Fibroblast of lung (primary cell): ENCODE data around the gene PODN. TPM values are rescaled to one million over a fixed set of nuclear protein-coding genes. Genes with fewer than 3 reads are reported as not detected.

ENCODE experiments used
- DNase-seq, 2 donors: peaks; one replicate each; pipeline versions ENCODE4 v3.0.0 to v3.0.0-alpha.2; 2010; ENCODE audit warnings: low read depth in 2 of 2
- H2AFZ ChIP-seq: 2 replicates; pipeline ENCODE4 v1.5.1; 2012; ENCODE audit warnings: low read length, control low read depth, inconsistent platforms
- H3K27ac ChIP-seq: 2 replicates; pipeline ENCODE4 v1.5.1; 2011; ENCODE audit warnings: low read length, control low read depth; ENCODE audit not compliant: insufficient read depth
- H3K27me3 ChIP-seq: 2 replicates; pipeline ENCODE4 v1.5.1; 2011; ENCODE audit warnings: mild to moderate bottlenecking, low read length; ENCODE audit not compliant: control insufficient read depth, insufficient read depth
- H3K36me3 ChIP-seq: 2 replicates; pipeline ENCODE4 v1.5.1; 2011; ENCODE audit warnings: low read length; ENCODE audit not compliant: control insufficient read depth, insufficient read depth
- H3K4me1 ChIP-seq: 2 replicates; pipeline ENCODE4 v1.5.1; 2011; ENCODE audit warnings: low read length; ENCODE audit not compliant: control insufficient read depth, insufficient read depth; ENCODE audit errors: extremely low read depth
- H3K4me2 ChIP-seq: 2 replicates; pipeline ENCODE4 v1.5.1; 2011; ENCODE audit warnings: low read length, control low read depth; ENCODE audit not compliant: insufficient read depth; ENCODE audit errors: extremely low read depth
- H3K4me3 ChIP-seq, 4 experiments: fragments of 200-600 bp in 1 of 4; sonication (generic) in 1 of 4; replicated peaks in 1 of 4; 2 replicates each; pipeline ENCODE4 v1.5.1; 2011 to 2016; ENCODE audit warnings: low read length in 4 of 4, low read depth in 3 of 4, mild to moderate bottlenecking in 3 of 4, control low read depth in 2 of 4, inconsistent platforms in 1 of 4, mixed read lengths in 1 of 4; ENCODE audit not compliant: insufficient read depth in 1 of 4; ENCODE audit errors: control extremely low read depth in 1 of 4
- H3K79me2 ChIP-seq: 2 replicates; pipeline ENCODE4 v1.5.1; 2012; ENCODE audit warnings: mild to moderate bottlenecking, low read length, inconsistent platforms; ENCODE audit not compliant: control insufficient read depth, insufficient read depth
- H3K9ac ChIP-seq: 2 replicates; pipeline ENCODE4 v1.5.1; 2011; ENCODE audit warnings: mild to moderate bottlenecking, low read length, control low read depth; ENCODE audit not compliant: insufficient read depth
- H3K9me3 ChIP-seq: 2 replicates; pipeline ENCODE4 v1.5.1; 2012; ENCODE audit warnings: low read depth, low read length; ENCODE audit not compliant: control insufficient read depth, insufficient read depth
- H4K20me1 ChIP-seq: 2 replicates; pipeline ENCODE4 v1.5.1; 2011; ENCODE audit warnings: low read length; ENCODE audit not compliant: control insufficient read depth, insufficient read depth; ENCODE audit errors: extremely low read depth
- CTCF ChIP-seq, 2 donors: IDR thresholded peaks in 1 of 2; conservative IDR thresholded peaks in 1 of 2; 1 replicate in 1 of 2; 2 replicates in 1 of 2; pipeline ENCODE4 v1.5.1; 2011 to 2012; ENCODE audit warnings: low read length in 2 of 2, control low read depth in 1 of 2, inconsistent platforms in 1 of 2, low read depth in 1 of 2, mild to moderate bottlenecking in 1 of 2
- EZH2 ChIP-seq: IDR thresholded peaks from 2 replicates; pipeline ENCODE4 v1.5.1; 2012; ENCODE audit warnings: low read length, control low read depth, mild to moderate bottlenecking; ENCODE audit errors: missing control alignments
- polyA plus RNA-seq, 2 donors: library from polyadenylated mRNA; depleted of rRNA in 1 of 2; stranded (reverse) in 1 of 2; unstranded in 1 of 2; fragments of >200 nt; gene quantifications; 2 replicates each; pipeline ENCODE4 v1.2.1, GENCODE V29; 2011 to 2012; ENCODE audit warnings: missing spikeins in 1 of 2
- total RNA-seq: library from RNA; depleted of rRNA; stranded (reverse); fragments of >200 nt; gene quantifications from 2 replicates; pipeline ENCODE4 v1.2.1, GENCODE V29; 2014

The PODN gene
- total and polyA plus RNA-seq, 2 donors (not counting 1 experiment from before 2014, with no cell fraction given) = 31.6 to 49.7 TPM

- no peak overlapping the region for H3K9ac ChIP-seq
- no peak overlapping the region for H2AFZ ChIP-seq
- peak overlapping the region in 3 of 4 experiments; percentile 74 to 88 (median 75) for H3K4me3 ChIP-seq
- peaks cover 32% of the 10 kb centered on the region for H3K79me2 ChIP-seq
- no peaks in the 10 kb centered on the region for H3K4me1 ChIP-seq
- H3K36me3 ChIP-seq = no peaks in the 10 kb centered on the region
- H3K9me3 ChIP-seq = no peaks in the 10 kb centered on the region
- peak; percentile 17 to 40 for DNase-seq
- H3K4me2 ChIP-seq = peak overlapping the region; percentile 76
- no peak overlapping the region for H3K27ac ChIP-seq
- TF ChIP-seq CTCF (conservative IDR thresholded peaks at IDR 0.05 in 1 of 2, IDR thresholded peaks at IDR 0.05 in 1 of 2; ENCODE audit: low read depth in 1 of 2, low read length in 2 of 2) = no peak
- TF ChIP-seq EZH2 = no peak
- H4K20me1 ChIP-seq = no peaks in the 10 kb centered on the region
- H3K27me3 ChIP-seq = no peaks in the 10 kb centered on the region
Measured at GRCh38 chr1:53016705-53017104, 45.3 kb upstream of the PODN start.

- no peak overlapping the region for H3K9ac ChIP-seq
- no peak overlapping the region for H2AFZ ChIP-seq
- H3K4me3 ChIP-seq = no peak overlapping the region
- H3K9me3 ChIP-seq = no peaks in the 10 kb centered on the region
- no peaks in the 10 kb centered on the region for H3K36me3 ChIP-seq
- peaks cover 10% of the 10 kb centered on the region for H3K4me1 ChIP-seq
- no peak overlapping the region for H3K27ac ChIP-seq
- no peak overlapping the region for H3K4me2 ChIP-seq
- DNase-seq = no peak
- H4K20me1 ChIP-seq = no peaks in the 10 kb centered on the region
- H3K79me2 ChIP-seq = peaks cover 41% of the 10 kb centered on the region
- TF ChIP-seq CTCF (conservative IDR thresholded peaks at IDR 0.05 in 1 of 2, IDR thresholded peaks at IDR 0.05 in 1 of 2; ENCODE audit: low read depth in 1 of 2, low read length in 2 of 2) (no peak), EZH2 (no peak)
- no peaks in the 10 kb centered on the region for H3K27me3 ChIP-seq
Measured at GRCh38 chr1:53020588-53020987, 41.4 kb upstream of the PODN start.

- no peak overlapping the region for H3K9ac ChIP-seq
- no peaks in the 10 kb centered on the region for H3K36me3 ChIP-seq
- no peak overlapping the region for H3K4me3 ChIP-seq
- H3K79me2 ChIP-seq = peaks cover 37% of the 10 kb centered on the region
- H2AFZ ChIP-seq = no peak overlapping the region
- DNase-seq = no peak
- no peaks in the 10 kb centered on the region for H4K20me1 ChIP-seq
- TF ChIP-seq EZH2 (no peak), CTCF (conservative IDR thresholded peaks at IDR 0.05 in 1 of 2, IDR thresholded peaks at IDR 0.05 in 1 of 2; ENCODE audit: low read depth in 1 of 2, low read length in 2 of 2) (no peak)
- no peaks in the 10 kb centered on the region for H3K9me3 ChIP-seq
- H3K27ac ChIP-seq = no peak overlapping the region
- H3K27me3 ChIP-seq = no peaks in the 10 kb centered on the region
- no peak overlapping the region for H3K4me2 ChIP-seq
- peaks cover 14% of the 10 kb centered on the region for H3K4me1 ChIP-seq
Measured at GRCh38 chr1:53022179-53022578, 39.8 kb upstream of the PODN start.
